ENCODE measurements around the gene RABGEF1.
A peak's percentile ranks its signal among the peaks of the same experiment; 100 is the strongest.
"Not testable (repeated sequence)": the region's sequence is repeated elsewhere in the genome, so short reads cannot be mapped to it uniquely, and the experiment has no call there.

RABGEF1 gene

GRCh38 chr7:66747385-66747784 is 6.9 kb downstream of the RABGEF1 start:
- H3K9me3 Mint-ChIP-seq, result no peaks in the 10 kb centered on the region
- no peak for DNase-seq
- H3K27me3 Mint-ChIP-seq, result no peaks in the 10 kb centered on the region
- ATAC-seq, result no peak
- H3K4me3 Mint-ChIP-seq, result no peak overlapping the region
- H3K27ac Mint-ChIP-seq, result no peak overlapping the region
- H3K4me1 Mint-ChIP-seq, result peaks cover 31% of the 10 kb centered on the region

GRCh38 chr7:66747881-66748511 is 7.5 kb downstream of the RABGEF1 start:
- H3K4me3 Mint-ChIP-seq, result no peak overlapping the region
- peaks cover 25% of the 10 kb centered on the region for H3K4me1 Mint-ChIP-seq
- ATAC-seq (no peak), DNase-seq (no peak)
- no peak overlapping the region for H3K27ac Mint-ChIP-seq
- H3K27me3 Mint-ChIP-seq, result no peaks in the 10 kb centered on the region
- no peaks in the 10 kb centered on the region for H3K9me3 Mint-ChIP-seq

DNA sequence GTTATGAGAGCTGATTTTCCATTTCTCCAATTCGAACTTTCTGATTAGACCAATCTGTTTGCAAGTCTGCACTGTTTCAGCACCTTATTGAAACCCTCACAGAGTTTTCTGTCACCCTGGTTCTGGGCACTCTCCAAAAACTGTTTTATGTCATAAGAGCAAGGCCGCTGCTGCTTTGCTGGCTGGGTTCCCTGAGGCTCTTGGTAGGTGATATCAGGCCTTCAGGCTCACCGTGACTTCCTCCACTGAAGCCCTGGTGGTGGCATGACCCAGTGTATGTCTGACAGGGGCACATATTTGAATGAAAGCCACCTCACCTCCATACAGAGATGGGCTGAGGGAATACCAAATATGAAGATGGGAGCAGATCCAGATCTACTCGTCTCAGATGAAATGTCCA is 8.3 kb downstream of the RABGEF1 start:
- DNase-seq (no peak), ATAC-seq (no peak)
- H3K27ac Mint-ChIP-seq, result no peak overlapping the region
- H3K4me3 Mint-ChIP-seq, result no peak overlapping the region
- no peaks in the 10 kb centered on the region for H3K9me3 Mint-ChIP-seq
- peaks cover 20% of the 10 kb centered on the region for H3K4me1 Mint-ChIP-seq
- no peaks in the 10 kb centered on the region for H3K27me3 Mint-ChIP-seq

GRCh38 chr7:66751945-66752344 is 11.4 kb downstream of the RABGEF1 start:
- H3K4me1 Mint-ChIP-seq, result peaks cover 24% of the 10 kb centered on the region
- no peak for ATAC-seq
- H3K4me3 Mint-ChIP-seq, result no peak overlapping the region
- H3K9me3 Mint-ChIP-seq, result no peaks in the 10 kb centered on the region
- H3K27ac Mint-ChIP-seq, result no peak overlapping the region
- H3K27me3 Mint-ChIP-seq, result no peaks in the 10 kb centered on the region
- no peak for DNase-seq

GRCh38 chr7:66754541-66754940 is 14.0 kb downstream of the RABGEF1 start:
- Mint-ChIP-seq H3K4me3 (no peak overlapping the region), H3K9me3 (no peaks in the 10 kb centered on the region)

DNA sequence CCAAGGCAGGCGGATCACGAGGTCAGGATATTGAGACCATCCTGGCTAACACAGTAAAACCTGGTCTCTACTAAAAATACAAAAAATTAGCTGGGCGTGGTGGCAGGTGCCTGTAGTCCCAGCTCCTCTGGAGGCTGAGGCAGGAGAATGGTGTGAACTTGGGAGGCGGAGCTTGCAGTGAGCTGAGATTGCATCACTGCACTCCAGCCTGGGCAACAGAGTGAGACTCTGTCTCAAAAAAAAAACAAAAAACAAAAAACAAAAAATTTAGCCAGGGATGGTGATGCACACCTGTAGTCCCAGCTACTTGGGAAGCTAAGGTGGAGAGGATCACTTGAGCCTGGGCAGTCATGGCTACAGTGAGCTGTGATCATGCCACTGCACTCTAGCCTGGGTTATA is 14.5 kb downstream of the RABGEF1 start:
- not testable (repeated sequence) for DNase-seq, ATAC-seq, H3K27me3 Mint-ChIP-seq, H3K4me3 Mint-ChIP-seq, H3K9me3 Mint-ChIP-seq
- Mint-ChIP-seq H3K4me1 (peaks cover 36% of the 10 kb centered on the region), H3K27ac (peak overlapping the region in 1 of 2 donors; percentile 69)

More at GRCh38 chr7:66754541-66754940, 14.0 kb downstream of the RABGEF1 start:
- ATAC-seq, result no peak
- no peaks in the 10 kb centered on the region for H3K27me3 Mint-ChIP-seq
- H3K27ac Mint-ChIP-seq, result no peak overlapping the region
- H3K4me1 Mint-ChIP-seq, result peaks cover 30% of the 10 kb centered on the region
- no peak for DNase-seq

DNA sequence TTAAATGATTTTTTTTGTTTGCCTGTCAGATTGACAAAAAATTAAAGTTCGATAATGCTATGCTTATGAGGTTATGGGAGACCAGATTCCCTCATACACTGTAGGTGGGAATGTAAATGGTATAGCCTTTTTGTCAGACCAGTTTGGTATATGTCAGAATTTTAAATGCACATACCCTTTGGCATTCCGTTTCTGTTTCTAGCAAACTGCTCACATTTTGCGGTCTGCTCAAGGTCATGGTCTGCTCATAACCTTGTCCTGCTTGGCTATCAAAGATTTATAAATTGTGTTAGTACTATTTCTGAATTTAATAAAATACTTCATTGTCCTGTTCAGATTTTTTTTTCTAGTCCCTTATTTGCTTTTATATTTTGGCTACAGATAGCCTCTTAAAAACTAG is 15.7 kb downstream of the RABGEF1 start:
- peak overlapping the region in 1 of 2 donors; percentile 5 for H3K4me3 Mint-ChIP-seq
- not testable (repeated sequence) for DNase-seq, H3K27me3 Mint-ChIP-seq, ATAC-seq, H3K9me3 Mint-ChIP-seq
- peak overlapping the region in 1 of 2 donors; percentile 31 for H3K27ac Mint-ChIP-seq
- peaks cover 39% of the 10 kb centered on the region for H3K4me1 Mint-ChIP-seq

DNA sequence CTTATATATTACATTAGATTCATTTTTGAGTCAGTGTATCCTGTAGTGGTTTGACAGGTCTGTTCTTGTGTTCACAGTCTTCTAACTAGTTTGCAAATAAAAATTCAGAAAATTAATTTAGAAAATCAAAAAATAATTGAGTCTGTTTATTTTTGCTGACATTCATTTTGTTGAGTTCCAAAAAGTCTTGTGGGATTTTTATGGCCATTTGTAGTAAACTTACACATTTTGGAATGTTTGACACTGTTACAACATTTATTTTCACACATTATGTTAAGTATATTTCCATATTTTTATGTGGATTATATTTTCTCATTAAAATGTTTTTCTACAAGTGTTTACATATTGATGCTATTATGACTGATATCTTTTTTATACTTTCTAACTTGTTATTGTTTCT is 16.4 kb downstream of the RABGEF1 start:
- ATAC-seq, result no peak
- Mint-ChIP-seq H3K4me1 (peaks cover 35% of the 10 kb centered on the region), H3K4me3 (no peak overlapping the region), H3K27ac (peak overlapping the region in 1 of 2 donors; percentile 31), H3K9me3 (no peaks in the 10 kb centered on the region), H3K27me3 (no peaks in the 10 kb centered on the region)
- no peak for DNase-seq

DNA sequence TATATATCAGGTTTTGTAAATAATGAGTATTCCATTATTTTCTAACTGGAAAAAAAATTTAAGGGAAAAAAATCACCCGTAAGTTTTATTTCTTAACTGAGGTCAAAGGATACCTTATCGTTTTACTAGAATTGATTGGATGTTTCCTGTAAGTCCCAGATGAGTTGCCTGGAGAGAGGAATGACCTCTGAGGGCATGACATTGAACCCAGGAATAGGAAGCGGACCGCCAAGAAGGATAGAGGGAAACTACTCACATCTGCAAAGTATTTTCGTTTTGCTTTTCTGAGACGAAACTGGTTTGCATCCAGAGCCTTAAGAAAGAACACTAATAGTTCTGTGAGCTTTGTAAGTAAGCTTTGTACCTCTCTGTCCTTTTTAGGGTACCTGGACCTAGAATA is 17.4 kb downstream of the RABGEF1 start:
- ATAC-seq (no peak), DNase-seq (no peak)
- H3K27ac Mint-ChIP-seq, result no peak overlapping the region
- no peaks in the 10 kb centered on the region for H3K9me3 Mint-ChIP-seq
- peaks cover 35% of the 10 kb centered on the region for H3K4me1 Mint-ChIP-seq
- H3K27me3 Mint-ChIP-seq, result no peaks in the 10 kb centered on the region
- no peak overlapping the region for H3K4me3 Mint-ChIP-seq

DNA sequence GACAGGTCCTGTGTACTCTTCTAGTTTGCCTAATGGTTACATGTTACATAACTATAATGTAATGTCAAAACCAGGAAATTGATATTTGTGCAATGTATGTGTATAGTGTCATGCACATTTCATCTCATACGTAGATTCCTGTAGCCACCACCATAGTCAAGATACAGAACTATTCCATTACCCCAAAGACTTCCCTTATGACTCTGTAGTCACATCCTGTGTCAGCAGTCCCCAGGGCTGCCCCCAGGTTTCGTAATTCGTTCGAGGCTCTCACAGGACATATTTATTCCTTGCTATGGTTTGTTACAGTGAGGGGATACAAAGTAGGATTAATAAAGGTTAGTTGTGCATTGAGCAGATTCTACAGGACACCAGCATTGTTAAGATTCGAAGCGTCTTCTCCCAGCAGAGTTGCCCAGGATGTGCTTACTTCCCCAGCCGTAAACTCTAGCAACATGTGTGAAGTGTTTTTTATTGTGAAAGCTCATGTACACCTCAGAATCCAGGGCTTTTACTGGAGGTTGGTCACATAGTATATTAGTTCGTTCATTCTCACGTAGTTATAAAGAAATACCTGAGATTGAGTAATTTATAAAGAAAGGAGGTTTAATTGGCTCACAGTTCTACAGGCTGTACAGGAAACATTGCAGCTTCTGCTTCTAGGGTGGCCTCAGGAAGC is 18.6 kb downstream of the RABGEF1 start:
- DNase-seq (peak in 1 of 2 donors; percentile 46), ATAC-seq (peak; percentile 100)
- Mint-ChIP-seq H3K4me1 (peaks cover 36% of the 10 kb centered on the region), H3K27ac (peak overlapping the region in 1 of 2 donors; percentile 83), H3K9me3 (peaks cover 5 to 8% of the 10 kb centered on the region in 2 donors), H3K27me3 (no peaks in the 10 kb centered on the region), H3K4me3 (peak overlapping the region in 1 of 2 donors; percentile 35)

DNA sequence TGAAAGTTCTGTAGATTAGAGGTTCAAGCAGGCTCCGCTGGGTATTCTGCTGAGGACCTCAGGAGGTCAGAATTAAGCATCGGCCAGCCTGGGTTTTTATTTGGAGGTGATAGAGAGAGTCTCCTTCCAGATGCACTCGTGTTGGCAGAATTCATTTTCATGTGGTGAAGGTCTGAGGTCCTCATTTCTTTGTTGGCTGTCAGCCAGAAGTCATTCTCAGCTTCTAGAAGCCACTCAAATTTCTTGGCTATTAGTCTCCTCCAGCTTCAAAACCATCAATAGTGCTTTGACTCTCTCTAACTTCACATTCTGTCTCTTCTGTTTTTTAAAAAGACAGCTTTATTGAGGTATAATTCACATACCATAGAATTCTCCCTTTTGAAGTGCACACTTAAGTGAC is 22.6 kb downstream of the RABGEF1 start:
- DNase-seq, H3K27ac Mint-ChIP-seq, H3K9me3 Mint-ChIP-seq, H3K27me3 Mint-ChIP-seq, ATAC-seq, H3K4me3 Mint-ChIP-seq: not testable (repeated sequence)
- H3K4me1 Mint-ChIP-seq, result peaks cover 51% of the 10 kb centered on the region

GRCh38 chr7:66763633-66764355 is 23.3 kb downstream of the RABGEF1 start:
- H3K4me3 Mint-ChIP-seq, result not testable (repeated sequence)
- peaks cover 51% of the 10 kb centered on the region for H3K4me1 Mint-ChIP-seq

DNA sequence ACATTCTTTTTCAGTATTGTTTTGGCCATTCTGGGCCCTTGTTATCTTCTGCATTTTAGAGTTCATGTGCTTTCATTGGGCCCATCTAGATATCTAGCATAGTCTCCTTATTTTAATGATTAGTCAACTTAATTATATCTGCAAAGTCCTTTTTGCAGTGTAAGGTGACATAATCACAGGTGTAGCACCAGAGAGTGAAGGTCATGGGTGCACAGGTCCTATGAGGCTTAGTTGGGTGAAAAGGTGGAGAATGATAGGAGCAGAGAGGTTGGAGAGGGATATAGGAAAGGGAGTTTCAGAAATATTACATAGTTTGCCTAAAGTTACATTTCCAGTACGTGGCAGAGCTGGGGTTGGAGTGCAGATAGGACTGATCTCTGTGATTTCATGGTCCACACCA is 24.4 kb downstream of the RABGEF1 start:
- H3K4me1 Mint-ChIP-seq, result peaks cover 51% of the 10 kb centered on the region
- not testable (repeated sequence) for H3K27ac Mint-ChIP-seq, ATAC-seq, H3K9me3 Mint-ChIP-seq, H3K4me3 Mint-ChIP-seq, DNase-seq, H3K27me3 Mint-ChIP-seq

More at GRCh38 chr7:66763633-66764355, 23.3 kb downstream of the RABGEF1 start:
- H3K9me3 Mint-ChIP-seq, DNase-seq, H3K27me3 Mint-ChIP-seq, H3K27ac Mint-ChIP-seq, ATAC-seq: not testable (repeated sequence)

- H3K4me3 Mint-ChIP-seq, H3K9me3 Mint-ChIP-seq, H3K27me3 Mint-ChIP-seq, H3K27ac Mint-ChIP-seq, DNase-seq, ATAC-seq: not testable (repeated sequence)
- peaks cover 51% of the 10 kb centered on the region for H3K4me1 Mint-ChIP-seq
Observed at GRCh38 chr7:66765322-66766025, 24.9 kb downstream of the RABGEF1 start.

DNA sequence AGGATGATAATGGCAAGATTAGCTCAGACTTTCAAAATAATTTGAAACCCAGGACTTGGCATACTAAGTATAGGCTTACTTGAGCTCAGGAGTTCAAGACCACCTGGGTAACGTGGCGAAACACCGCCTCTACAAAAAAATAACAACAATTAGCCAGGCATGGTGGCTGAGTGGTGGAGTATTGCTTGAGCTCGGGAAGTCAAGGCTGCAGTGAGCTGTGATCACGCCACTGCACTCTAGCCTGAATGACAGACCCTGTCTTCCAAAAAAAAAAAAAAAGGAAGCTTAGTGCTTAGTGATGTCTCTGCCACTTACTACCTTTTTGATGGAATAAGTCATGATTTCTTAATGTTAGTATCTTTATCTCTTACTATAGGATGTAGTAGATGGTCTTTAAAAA is 25.5 kb downstream of the RABGEF1 start:
- Mint-ChIP-seq H3K4me1 (peaks cover 54% of the 10 kb centered on the region), H3K27ac (no peak overlapping the region), H3K27me3 (no peaks in the 10 kb centered on the region), H3K9me3 (peaks cover 5 to 8% of the 10 kb centered on the region in 2 donors), H3K4me3 (no peak overlapping the region)
- no peak for DNase-seq
- no peak for ATAC-seq

All from stimulated activated naive CD8-positive, alpha-beta T cell treated with anti-CD3 and anti-CD28 coated beads, Interleukin-15, amount 100 ng/mL, for 72 hours (primary cell).